H1 (cell line): ENCODE results near the gene POLA2. TPM values are rescaled to one million over a fixed set of nuclear protein-coding genes. Genes with fewer than 3 reads are reported as not detected.

Experiments used
- CTCF ChIA-PET: fragments of 300-600 bp; sonication (Branson Sonifier 250); formaldehyde crosslinking; loops from one replicate; lab custom pipeline; 2021; ENCODE audit not compliant: partially characterized antibody; lab: Charles Lee
- POLR2A ChIA-PET: fragments of 300-600 bp; sonication (Branson Sonifier 250); formaldehyde crosslinking; loops from one replicate; lab custom pipeline; 2021; ENCODE audit warnings: inconsistent platforms; ENCODE audit not compliant: partially characterized antibody; lab: Charles Lee
- DNase-seq, 2 experiments: peaks; one replicate each; pipeline versions ENCODE4 v3.0.0 to v3.0.0-alpha.2; 2010 to 2022; ENCODE audit warnings: low spot score in 2 of 2, low read depth in 1 of 2, mixed read lengths in 1 of 2
- FAIRE-seq: peaks from 2 replicates; lab custom pipeline; 2011; peaks lifted over from hg19 to GRCh38; lab: Jason Lieb, UNC
- H2AFZ ChIP-seq: 2 replicates; pipeline ENCODE4 v1.8.1; 2012; ENCODE audit warnings: low read length, inconsistent platforms
- H2AK5ac ChIP-seq: 2 replicates; pipeline ENCODE4 v1.6.1; 2013; ENCODE audit warnings: low read depth, low read length
- H2BK120ac ChIP-seq: replicated peaks from 2 replicates; pipeline ENCODE3; 2013; ENCODE audit warnings: low read depth, low read length, inconsistent platforms
- H2BK12ac ChIP-seq: 2 replicates; pipeline ENCODE4 v1.6.1; 2013; ENCODE audit warnings: low read depth, low read length
- H2BK15ac ChIP-seq: 2 replicates; pipeline ENCODE4 v1.6.1; 2013; ENCODE audit warnings: low read length
- H2BK20ac ChIP-seq: 2 replicates; pipeline ENCODE4 v1.6.1; 2013; ENCODE audit warnings: low read length
- H2BK5ac ChIP-seq: 2 replicates; pipeline ENCODE4 v1.6.1; 2013; ENCODE audit warnings: low read depth, low read length
- H3K14ac ChIP-seq: 2 replicates; pipeline ENCODE4 v1.6.1; 2013; ENCODE audit warnings: inconsistent platforms; ENCODE audit not compliant: insufficient read length
- H3K18ac ChIP-seq: 2 replicates; pipeline ENCODE4 v1.6.1; 2013; ENCODE audit warnings: low read length; ENCODE audit errors: extremely low read depth
- H3K23ac ChIP-seq: 2 replicates; pipeline ENCODE4 v1.6.1; 2013; ENCODE audit warnings: inconsistent platforms; ENCODE audit not compliant: insufficient read length
- H3K23me2 ChIP-seq: 2 replicates; pipeline ENCODE4 v1.6.1; 2013; ENCODE audit warnings: low read depth, low read length
- H3K27ac ChIP-seq: 2 replicates; pipeline ENCODE4 v1.6.1; 2011; ENCODE audit warnings: low read depth, low read length, inconsistent platforms
- H3K27me3 ChIP-seq, 4 experiments: replicated peaks in 1 of 4; 1 replicate in 1 of 4; 2 replicates in 3 of 4; pipeline versions ENCODE4 v1.6.1 to v1.8.1; 2011 to 2013; ENCODE audit warnings: low read length in 3 of 4, mild to moderate bottlenecking in 3 of 4, inconsistent platforms in 2 of 4, mixed read lengths in 2 of 4, moderate library complexity in 1 of 4; ENCODE audit not compliant: control insufficient read depth in 3 of 4, insufficient read depth in 3 of 4; ENCODE audit errors: extremely low read depth in 1 of 4
- H3K36me3 ChIP-seq, 4 experiments: 2 replicates each; pipeline versions ENCODE4 v1.6.1 to v1.8.1; 2011 to 2013; ENCODE audit warnings: mild to moderate bottlenecking in 4 of 4, low read length in 3 of 4, moderate library complexity in 2 of 4, control low read depth in 1 of 4, inconsistent platforms in 1 of 4; ENCODE audit not compliant: insufficient read depth in 4 of 4, control insufficient read depth in 2 of 4
- H3K4ac ChIP-seq: replicated peaks from 2 replicates; pipeline ENCODE3; 2013; ENCODE audit warnings: low read length, low read depth, mixed read lengths, inconsistent platforms; ENCODE audit not compliant: insufficient read length
- H3K4me1 ChIP-seq, 4 experiments: replicated peaks in 1 of 4; 1 replicate in 1 of 4; 2 replicates in 3 of 4; pipeline versions ENCODE4 v1.6.1 to v1.8.1; 2011 to 2013; ENCODE audit warnings: low read length in 3 of 4, inconsistent platforms in 2 of 4, mixed read lengths in 1 of 4; ENCODE audit not compliant: insufficient read depth in 4 of 4, control insufficient read depth in 3 of 4
- H3K4me2 ChIP-seq, 2 experiments: 2 replicates each; pipeline versions ENCODE4 v1.6.1 to v1.8.1; 2011 to 2013; ENCODE audit warnings: low read depth in 2 of 2, low read length in 2 of 2, control low read depth in 1 of 2, inconsistent platforms in 1 of 2, mild to moderate bottlenecking in 1 of 2; ENCODE audit not compliant: insufficient read depth in 1 of 2
- H3K4me3 ChIP-seq, 4 experiments: fragments of 200-600, 300-600 bp in 1 of 4; sonication (generic), shearing (Covaris generic), sonication (Bioruptor Twin) in 1 of 4; 2 replicates each; pipeline versions ENCODE4 v1.5.1 to v1.8.1; 2011 to 2016; ENCODE audit warnings: low read length in 4 of 4, low read depth in 3 of 4, control low read depth in 2 of 4, inconsistent platforms in 2 of 4, mild to moderate bottlenecking in 2 of 4, mixed read lengths in 1 of 4, moderate library complexity in 1 of 4; ENCODE audit not compliant: insufficient read depth in 2 of 4; ENCODE audit errors: extremely low read depth in 1 of 4
- H3K56ac ChIP-seq: replicated peaks from 2 replicates; pipeline ENCODE3; 2013; ENCODE audit warnings: low read depth, mild to moderate bottlenecking, mixed read lengths, low read length, inconsistent platforms; ENCODE audit not compliant: insufficient read length
- H3K79me1 ChIP-seq: 2 replicates; pipeline ENCODE4 v1.6.1; 2013; ENCODE audit warnings: low read depth, low read length, control low read depth
- H3K79me2 ChIP-seq, 2 experiments: 2 replicates each; pipeline versions ENCODE4 v1.6.1 to v1.8.1; 2012 to 2013; ENCODE audit warnings: low read length in 2 of 2, mild to moderate bottlenecking in 2 of 2, inconsistent platforms in 1 of 2; ENCODE audit not compliant: insufficient read depth in 2 of 2, control insufficient read depth in 1 of 2
- H3K9ac ChIP-seq, 4 experiments: replicated peaks in 1 of 4; 1 replicate in 1 of 4; 2 replicates in 3 of 4; pipeline versions ENCODE4 v1.6.1 to v1.8.1; 2011 to 2013; ENCODE audit warnings: low read depth in 3 of 4, low read length in 3 of 4, control low read depth in 2 of 4, mild to moderate bottlenecking in 2 of 4, moderate library complexity in 2 of 4, inconsistent platforms in 1 of 4; ENCODE audit errors: extremely low read depth in 1 of 4
- H3K9me3 ChIP-seq, 2 experiments: 2 replicates each; pipeline versions ENCODE4 v1.6.1 to v1.8.1; 2012 to 2013; ENCODE audit warnings: mild to moderate bottlenecking in 2 of 2, moderate library complexity in 2 of 2, control low read depth in 1 of 2, inconsistent platforms in 1 of 2, low read depth in 1 of 2, low read length in 1 of 2, mixed read lengths in 1 of 2; ENCODE audit not compliant: insufficient read depth in 2 of 2
- H4K20me1 ChIP-seq, 2 experiments: replicated peaks in 1 of 2; 2 replicates each; pipeline versions ENCODE3 to v1.8.1; 2011 to 2013; ENCODE audit warnings: inconsistent platforms in 2 of 2, low read length in 2 of 2, mild to moderate bottlenecking in 1 of 2; ENCODE audit not compliant: insufficient read depth in 2 of 2, control insufficient read depth in 1 of 2
- H4K5ac ChIP-seq: 2 replicates; pipeline ENCODE4 v1.6.1; 2013; ENCODE audit warnings: low read length, low read depth, mixed read lengths, inconsistent platforms; ENCODE audit not compliant: insufficient read length
- H4K8ac ChIP-seq: 2 replicates; pipeline ENCODE4 v1.8.0; 2013; ENCODE audit warnings: mild to moderate bottlenecking, moderate library complexity, low read length, inconsistent platforms; ENCODE audit not compliant: insufficient read depth; ENCODE audit errors: extremely low read depth
- H4K91ac ChIP-seq: replicated peaks from 2 replicates; pipeline ENCODE3; 2013; ENCODE audit warnings: low read length, mixed read lengths, inconsistent platforms; ENCODE audit not compliant: insufficient read length
- CBX8 ChIP-seq: fragments of 300-800, 300-1000 bp; sonication (generic); IDR thresholded peaks from 2 replicates; pipeline ENCODE4 v1.7.1; 2016; ENCODE audit warnings: low read depth, low read length, borderline replicate concordance
- E2F6 ChIP-seq: IDR thresholded peaks from 2 replicates; pipeline ENCODE4 v1.6.1; 2012; ENCODE audit warnings: inconsistent platforms
- GABPA ChIP-seq: IDR thresholded peaks from 2 replicates; pipeline ENCODE4 v1.6.1; 2011; ENCODE audit warnings: mild to moderate bottlenecking, low read length, moderate library complexity, borderline replicate concordance; ENCODE audit not compliant: insufficient read depth
- HDAC6 ChIP-seq: IDR thresholded peaks from one replicate; pipeline ENCODE4 v1.7.1; 2012; ENCODE audit warnings: low read depth, mild to moderate bottlenecking, inconsistent platforms, low read length, moderate library complexity
- JUND ChIP-seq: IDR thresholded peaks from 2 replicates; pipeline ENCODE4 v1.6.1; 2011; ENCODE audit warnings: mild to moderate bottlenecking, improper control_type of control experiment, low read length
- MAX ChIP-seq: IDR thresholded peaks from 2 replicates; pipeline ENCODE4 v1.6.1; 2012; ENCODE audit warnings: inconsistent platforms
- NANOG ChIP-seq: IDR thresholded peaks from 2 replicates; pipeline ENCODE4 v1.6.1; 2011; ENCODE audit warnings: low read length, low read depth, mild to moderate bottlenecking, inconsistent platforms; ENCODE audit not compliant: insufficient read depth, poor library complexity, severe bottlenecking
- RXRA ChIP-seq: IDR thresholded peaks from 2 replicates; pipeline ENCODE4 v1.6.1; 2011; ENCODE audit warnings: low read depth, mild to moderate bottlenecking, low read length, moderate library complexity; ENCODE audit not compliant: insufficient read depth
- SAP30 ChIP-seq: fragments of 300-600 bp; sonication (generic); IDR thresholded peaks from 2 replicates; pipeline ENCODE4 v1.7.1; 2012; ENCODE audit warnings: low read length, moderate library complexity, mild to moderate bottlenecking, inconsistent platforms; ENCODE audit not compliant: insufficient read depth, insufficient replicate concordance
- TAF1 ChIP-seq: IDR thresholded peaks from 2 replicates; pipeline ENCODE4 v1.6.1; 2011; ENCODE audit warnings: mild to moderate bottlenecking, low read depth, low read length
- USF2 ChIP-seq: IDR thresholded peaks from 2 replicates; pipeline ENCODE4 v1.6.1; 2011; ENCODE audit warnings: low read length, improper control_type of control experiment
- WGBS, 2 experiments: shearing (Covaris generic) in 1 of 2; methylation state at CpG; one replicate each; pipeline versions ENCODE4 v1.1.6 to v1.1.7; 2013 to 2015; ENCODE audit warnings: low lambda C conversion rate in 2 of 2, mixed read lengths in 2 of 2, inconsistent platforms in 1 of 2, low coverage in 1 of 2, missing lambda C conversion rate in 1 of 2; ENCODE audit not compliant: insufficient replicate concordance in 2 of 2, insufficient coverage in 1 of 2, insufficient read length in 1 of 2; ENCODE audit errors: extremely low coverage in 1 of 2, missing lambda C conversion rate in 1 of 2; 5-methylcytosine and 5-hydroxymethylcytosine counted together
- polyA plus RNA-seq, 7 experiments: library from polyadenylated mRNA; depleted of rRNA in 3 of 7; stranded (reverse) in 5 of 7; unstranded in 2 of 7; fragments of >200 nt in 5 of 7; fragments of 200-250 nt in 2 of 7; gene quantifications; 1 replicate in 5 of 7; 2 replicates in 1 of 7; 4 replicates in 1 of 7; pipeline versions ENCODE4 v1.2.1 to v1.2.3, GENCODE V29; 2011 to 2013; ENCODE audit warnings: missing spikeins in 2 of 7, mixed read lengths in 2 of 7
- total RNA-seq: library from RNA; stranded (reverse); fragmentation: NEBNext Ultra II Directional; extraction: Animal tissue kit (Norgen Biotek cat#: 25700); gene quantifications from 2 replicates; pipeline ENCODE4 v1.2.1, GENCODE V29; 2021

Gene POLA2
- total and polyA plus RNA-seq, 2 of the 8 experiments (the other 6 are each of a cell fraction or from before 2014, with no cell fraction given) = 31.2 to 55.9 TPM

- Histone ChIP-seq H3K79me2 (no peaks in the 10 kb centered on the region), H4K91ac (no peak overlapping the region), H3K4ac (no peak overlapping the region), H3K4me3 (no peak overlapping the region), H3K27me3 (no peaks in the 10 kb centered on the region; a peak in 1 of 7 replicates), H3K79me1 (peaks cover 4% of the 10 kb centered on the region), H3K4me1 (no peaks in the 10 kb centered on the region; a peak in 1 of 7 replicates), H3K36me3 (peaks cover 0 to 4% (median 1%) of the 10 kb centered on the region in 4 experiments; a peak in 5 of 8 replicates), H2AK5ac (no peak overlapping the region), H2AFZ (no peak overlapping the region), H3K23me2 (no peaks in the 10 kb centered on the region), H3K4me2 (no peak overlapping the region), H3K9ac (no peak overlapping the region), H4K5ac (no peak overlapping the region), H2BK20ac (no peak overlapping the region), H2BK12ac (no peak overlapping the region), H3K27ac (no peak overlapping the region), H4K20me1 (peaks cover 3 to 4% of the 10 kb centered on the region in 2 experiments), H3K14ac (no peak overlapping the region), H2BK5ac (no peak overlapping the region), H3K23ac (no peak overlapping the region), H2BK15ac (no peak overlapping the region), H2BK120ac (no peak overlapping the region), H3K9me3 (no peaks in the 10 kb centered on the region), H3K56ac (no peak overlapping the region), H3K18ac (no peak overlapping the region), H4K8ac (no peak overlapping the region)
- FAIRE-seq (no peak), DNase-seq (no peak)
- ChIA-PET POLR2A (interaction anchor here (0.7 to 20.9 kb wide), 6 partner anchors 14 to 223 kb away, joined by 3 to 208 read pairs (median 4); partner anchors contain the start of genes CDC42EP2 and MALAT1), CTCF (interaction anchor here (0.6 to 52.8 kb wide), 7 partner anchors 10 to 183 kb away, joined by 3 to 1179 read pairs (median 3); no protein-coding TSS in a partner anchor)
- 88% methylated on average over 6 of the region's 8 CpGs; no CpG with 5 or more reads in 1 of the 2 experiments for WGBS, 2 experiments
- TF ChIP-seq HDAC6 = no peak
- TF ChIP-seq GABPA = no peak
- no peak for TF ChIP-seq SAP30
- TF ChIP-seq USF2 = no peak
- TF ChIP-seq MAX = no peak
- TF ChIP-seq TAF1 = no peak
- no peak for TF ChIP-seq CBX8
- no peak for TF ChIP-seq NANOG
- no peak for TF ChIP-seq RXRA
- TF ChIP-seq E2F6 = no peak
- no peak for TF ChIP-seq JUND
Observed at GRCh38 chr11:65327021-65327420, 65.3 kb downstream of the POLA2 start.
